Measurements from ENCODE around the gene PRTN3.
"Not testable (repeated sequence)": the region's sequence is repeated elsewhere in the genome, so short reads cannot be mapped to it uniquely, and the experiment has no call there.

Gene PRTN3

GRCh38 chr19:876780-877314 is 36.0 kb downstream of the PRTN3 start:
- no peak overlapping the region for H3K4me3 ChIP-seq (ENCODE audit: low read depth, low read length)
- DNase-seq (ENCODE audit: low read depth), result no peak
- no peak for TF ChIP-seq CTCF (IDR thresholded peaks at IDR 0.05; ENCODE audit: low read depth, low read length, missing control alignments)

GRCh38 chr19:877992-878660 is 37.3 kb downstream of the PRTN3 start:
- DNase-seq (ENCODE audit: low read depth); H3K4me3 ChIP-seq (ENCODE audit: low read depth, low read length): not testable (repeated sequence)

GRCh38 chr19:878751-879561 is 38.2 kb downstream of the PRTN3 start:
- not testable (repeated sequence) for DNase-seq (ENCODE audit: low read depth)

GRCh38 chr19:879711-880438 is 39.1 kb downstream of the PRTN3 start:
- H3K4me3 ChIP-seq (ENCODE audit: low read depth, low read length), result no peak overlapping the region
- DNase-seq (ENCODE audit: low read depth), result no peak
- no peak for TF ChIP-seq CTCF (IDR thresholded peaks at IDR 0.05; ENCODE audit: low read depth, low read length, missing control alignments)

More at GRCh38 chr19:878751-879561, 38.2 kb downstream of the PRTN3 start:
- not testable (repeated sequence) for H3K4me3 ChIP-seq (ENCODE audit: low read depth, low read length)

GRCh38 chr19:881385-882071 is 40.7 kb downstream of the PRTN3 start:
- no peak for TF ChIP-seq CTCF (IDR thresholded peaks at IDR 0.05; ENCODE audit: low read depth, low read length, missing control alignments)
- no peak for DNase-seq (ENCODE audit: low read depth)
- no peak overlapping the region for H3K4me3 ChIP-seq (ENCODE audit: low read depth, low read length)

GRCh38 chr19:882871-883497 is 42.2 kb downstream of the PRTN3 start:
- no peak overlapping the region for H3K4me3 ChIP-seq (ENCODE audit: low read depth, low read length)
- no peak for TF ChIP-seq CTCF (IDR thresholded peaks at IDR 0.05; ENCODE audit: low read depth, low read length, missing control alignments)
- DNase-seq (ENCODE audit: low read depth), result no peak

GRCh38 chr19:883661-884211 is 42.9 kb downstream of the PRTN3 start:
- no peak overlapping the region for H3K4me3 ChIP-seq (ENCODE audit: low read depth, low read length)
- no peak for TF ChIP-seq CTCF (IDR thresholded peaks at IDR 0.05; ENCODE audit: low read depth, low read length, missing control alignments)
- no peak for DNase-seq (ENCODE audit: low read depth)
